Ishikawa (cell line): ENCODE data around the gene PQBP1.

Experiments used
- CEBPB ChIP-seq: IDR thresholded peaks from 2 replicates; pipeline ENCODE4 v1.6.1; 2012
- CREB1 ChIP-seq: IDR thresholded peaks from 2 replicates; pipeline ENCODE4 v1.6.1; 2012; ENCODE audit warnings: low read depth
- EGR1 ChIP-seq: IDR thresholded peaks from 2 replicates; pipeline ENCODE4 v1.6.1; 2012
- EP300 ChIP-seq: IDR thresholded peaks from 2 replicates; pipeline ENCODE4 v1.6.1; 2012; ENCODE audit warnings: borderline replicate concordance
- FOXM1 ChIP-seq: IDR thresholded peaks from 2 replicates; pipeline ENCODE4 v1.6.1; 2012; ENCODE audit warnings: low read depth, borderline replicate concordance
- RAD21 ChIP-seq: IDR thresholded peaks from 2 replicates; pipeline ENCODE4 v1.6.1; 2012; ENCODE audit warnings: low read depth
- REST ChIP-seq: IDR thresholded peaks from 2 replicates; pipeline ENCODE4 v1.6.1; 2012; ENCODE audit warnings: low read depth, mild to moderate bottlenecking
- TAF1 ChIP-seq: IDR thresholded peaks from 2 replicates; pipeline ENCODE4 v1.6.1; 2012; ENCODE audit warnings: low read depth, mild to moderate bottlenecking
- TCF12 ChIP-seq: IDR thresholded peaks from 2 replicates; pipeline ENCODE4 v1.6.1; 2012; ENCODE audit warnings: low read depth
- TEAD4 ChIP-seq: IDR thresholded peaks from 2 replicates; pipeline ENCODE4 v1.6.1; 2012
- USF1 ChIP-seq: IDR thresholded peaks from 2 replicates; pipeline ENCODE4 v1.6.1; 2012
- YY1 ChIP-seq: IDR thresholded peaks from 2 replicates; pipeline ENCODE4 v1.6.1; 2012; ENCODE audit warnings: low read depth
- ZBTB7A ChIP-seq: IDR thresholded peaks from 2 replicates; pipeline ENCODE4 v1.6.1; 2012; ENCODE audit warnings: low read depth

- TF ChIP-seq EP300 (no peak), YY1 (no peak), RAD21 (no peak), TCF12 (no peak), CEBPB (no peak), EGR1 (no peak), FOXM1 (no peak), TAF1 (no peak), TEAD4 (no peak), CREB1 (no peak), REST (no peak), ZBTB7A (no peak), USF1 (no peak)
These were observed 23.0 kb downstream of the PQBP1 start for GRCh38 chrX:48920718-48921104.
